GM19193 (cell line): ENCODE data around the gene NHLH2.

Experiments
- POLR2A ChIP-seq: IDR thresholded peaks from 4 replicates; pipeline ENCODE4 v1.6.1; 2011; ENCODE audit not compliant: insufficient read depth, insufficient read length; ENCODE audit errors: extremely low read depth

NHLH2 gene

GRCh38 chr1:115828101-115829022 lies 12.6 kb downstream of the NHLH2 start:
- TF ChIP-seq POLR2A: no peak

GRCh38 chr1:115827452-115828044 lies 13.4 kb downstream of the NHLH2 start:
- no peak for TF ChIP-seq POLR2A

DNA sequence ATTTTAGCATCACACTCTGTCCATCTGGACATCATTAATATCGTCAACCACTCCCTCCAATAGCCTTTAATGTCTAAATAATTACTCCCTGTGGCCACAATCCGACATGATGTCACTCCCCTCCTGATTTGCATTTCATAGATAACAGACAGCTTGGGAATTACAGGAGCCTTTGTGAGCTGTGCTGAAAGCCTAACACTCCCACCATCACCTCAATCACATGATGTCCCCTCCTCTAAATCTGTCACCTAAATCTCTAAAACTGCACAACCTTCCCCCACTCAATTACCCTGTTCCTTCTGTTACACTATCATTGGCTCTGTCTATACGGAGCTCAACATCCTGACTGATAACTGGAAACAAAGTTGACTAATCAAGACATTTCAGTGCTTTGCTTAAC lies 14.3 kb downstream of the NHLH2 start:
- TF ChIP-seq POLR2A: no peak

- no peak for TF ChIP-seq POLR2A
Measured at GRCh38 chr1:115822117-115822516, 18.8 kb downstream of the NHLH2 start.

- TF ChIP-seq POLR2A: no peak
Measured at GRCh38 chr1:115815694-115816093, 25.2 kb downstream of the NHLH2 start.

GRCh38 chr1:115814685-115815398 lies 26.1 kb downstream of the NHLH2 start:
- TF ChIP-seq POLR2A: no peak

DNA sequence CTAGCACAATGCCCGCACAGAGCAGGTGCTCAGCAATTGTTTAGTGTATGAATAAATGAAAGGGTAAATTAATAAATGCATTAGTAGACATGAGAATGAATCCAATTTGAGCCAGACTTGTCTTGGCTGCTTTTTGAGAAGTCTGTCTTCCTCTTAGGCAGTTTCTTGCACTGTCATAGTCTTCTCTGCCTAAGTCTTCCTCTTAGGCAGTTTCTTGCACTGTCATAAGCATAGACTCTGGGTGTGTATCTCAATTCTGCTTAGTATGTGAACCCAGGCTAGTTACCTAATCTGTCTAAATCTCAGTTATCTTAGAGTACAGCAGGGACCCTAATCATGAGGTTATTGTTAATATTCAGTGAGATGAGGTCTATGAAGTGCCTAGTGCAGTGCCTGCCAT lies 27.2 kb downstream of the NHLH2 start:
- no peak for TF ChIP-seq POLR2A

DNA sequence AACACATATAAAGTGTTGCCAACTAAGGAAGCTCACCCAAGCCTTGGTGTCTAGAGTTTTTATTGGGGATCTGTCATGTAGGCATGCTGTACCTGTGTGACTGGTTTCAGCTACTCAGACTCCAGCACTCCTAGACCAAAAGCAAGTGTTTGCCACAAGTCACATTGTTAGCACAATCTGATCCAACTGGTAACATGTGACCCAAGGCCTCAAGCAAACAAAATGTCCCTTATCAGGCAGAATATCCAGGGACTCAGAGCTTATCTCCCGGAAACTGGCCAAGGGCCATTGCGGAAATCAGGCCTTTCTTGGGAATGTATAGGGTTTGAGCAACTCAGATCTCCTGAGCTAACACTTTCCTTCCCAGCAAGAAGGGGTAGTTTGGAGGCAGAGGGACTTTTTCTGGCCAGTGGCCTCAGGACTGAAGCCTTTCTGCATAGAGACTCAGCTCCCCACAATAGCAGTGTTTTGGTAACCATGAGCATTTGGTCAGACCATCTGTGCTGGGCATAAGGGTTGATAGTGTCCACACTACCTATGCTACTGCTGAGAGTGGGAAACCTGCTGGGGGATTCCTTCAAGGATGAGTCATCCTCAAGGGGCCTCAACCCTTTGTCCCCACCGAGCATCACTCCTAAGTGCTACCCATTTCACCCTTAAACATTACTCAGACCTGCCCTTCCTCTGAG lies 29.6 kb downstream of the NHLH2 start:
- TF ChIP-seq POLR2A: no peak

DNA sequence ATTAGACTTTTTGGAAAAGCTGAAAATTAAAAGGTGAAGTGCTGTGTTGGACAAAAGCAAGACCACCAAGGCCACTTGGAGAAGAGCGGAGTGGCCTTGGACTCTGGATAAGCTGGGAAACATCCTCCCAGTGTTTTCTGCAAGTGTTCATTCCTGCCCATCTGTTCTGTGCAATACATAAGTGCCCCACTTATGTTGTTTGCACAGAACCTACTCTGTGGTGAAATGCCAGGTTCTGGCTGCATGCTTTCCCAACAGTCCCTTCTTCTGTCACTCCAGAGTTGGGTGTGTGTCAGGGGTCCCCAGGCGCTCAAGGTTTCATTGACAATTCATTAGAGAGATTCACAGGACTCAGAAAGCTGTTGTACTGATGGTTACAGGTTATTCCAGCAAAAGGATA lies 30.3 kb downstream of the NHLH2 start:
- no peak for TF ChIP-seq POLR2A

GRCh38 chr1:115809847-115810246 lies 31.1 kb downstream of the NHLH2 start:
- TF ChIP-seq POLR2A: no peak

- no peak for TF ChIP-seq POLR2A
Measured at GRCh38 chr1:115809076-115809475, 31.9 kb downstream of the NHLH2 start.

DNA sequence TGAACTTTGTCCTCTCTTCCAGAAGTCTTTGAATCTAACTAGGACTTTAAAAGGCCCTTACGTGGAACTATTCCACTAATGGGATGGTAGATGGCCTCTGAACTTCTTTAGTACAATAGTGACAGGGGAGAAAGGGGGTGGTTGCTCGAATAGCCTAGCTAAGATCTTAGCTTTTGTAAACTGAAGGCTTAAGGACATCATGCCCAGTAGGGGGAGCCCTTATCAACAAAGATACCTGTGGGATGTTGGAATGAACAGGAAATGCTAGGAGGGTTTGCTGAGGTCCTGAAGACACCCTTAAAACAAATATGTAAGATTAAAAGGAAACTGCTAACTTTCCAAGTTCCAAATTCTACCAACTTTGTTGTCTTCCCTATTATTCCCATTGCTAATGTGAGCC lies 33.2 kb downstream of the NHLH2 start:
- TF ChIP-seq POLR2A: no peak

DNA sequence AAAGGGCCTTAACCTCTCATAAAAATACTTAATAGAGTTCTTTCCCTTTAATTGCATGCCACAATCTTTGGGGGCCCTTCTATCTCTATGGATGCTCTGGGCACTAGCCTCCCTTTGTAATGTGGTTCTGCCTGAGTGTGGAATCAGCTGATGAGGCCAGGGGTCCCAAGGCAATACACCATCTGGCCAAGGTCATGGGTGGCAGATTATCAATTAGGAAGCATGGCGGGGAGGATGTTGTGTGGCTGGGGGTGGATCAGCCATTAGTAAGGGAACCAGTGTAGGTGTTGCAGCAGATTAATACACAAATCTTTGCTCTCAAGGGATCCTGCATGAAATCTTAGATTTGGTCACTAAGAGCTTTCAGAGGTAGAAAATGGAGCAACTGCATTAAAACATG lies 35.3 kb downstream of the NHLH2 start:
- no peak for TF ChIP-seq POLR2A

GRCh38 chr1:115802416-115802815 lies 38.5 kb downstream of the NHLH2 start:
- no peak for TF ChIP-seq POLR2A

DNA sequence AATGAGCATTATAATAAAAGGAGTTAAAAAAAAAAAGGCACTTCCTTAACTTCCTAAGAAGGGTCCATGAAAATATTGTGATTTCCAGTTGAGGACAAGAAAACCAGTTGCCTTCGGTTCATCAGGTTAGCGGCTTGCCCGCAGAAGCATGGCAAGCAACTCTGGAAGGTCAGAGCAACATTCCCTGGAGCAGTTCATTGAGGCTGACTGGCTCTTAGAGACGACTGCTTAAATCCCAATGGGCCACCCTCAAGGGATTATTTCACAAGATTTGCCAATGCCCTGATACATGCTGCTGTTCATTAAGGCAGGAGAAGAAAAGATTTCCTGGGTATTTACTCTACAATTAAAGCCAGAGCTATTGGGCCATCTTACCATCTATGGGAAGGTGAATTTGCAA lies 43.4 kb downstream of the NHLH2 start:
- TF ChIP-seq POLR2A: no peak
